Psoas muscle (tissue), 8 donors: ENCODE data around the gene FGF3. TPM values are rescaled to one million over a fixed set of nuclear protein-coding genes. Genes with fewer than 3 reads are reported as not detected.

Experiments
- ATAC-seq, 4 donors: fragments of 200-7000 bp; cut with Tn5 transposase; one replicate each; pipeline ENCODE4 v1.9.1; 2020; ENCODE audit warnings: moderate library complexity in 3 of 4, mild to moderate bottlenecking in 2 of 4
- DNase-seq, 2 donors: peaks; one replicate each; pipeline ENCODE4 v3.0.0-alpha.2; 2020
- H3K27ac ChIP-seq: fragments of 200-600 bp; one replicate; pipeline ENCODE4 v1.8.0; 2022
- H3K27me3 ChIP-seq, 3 donors: fragments of 200-600 bp in 1 of 3; one replicate each; pipeline versions ENCODE4 v1.6.1 to v1.8.0; 2013 to 2022; ENCODE audit warnings: low read length in 2 of 3, mild to moderate bottlenecking in 2 of 3, moderate library complexity in 1 of 3; ENCODE audit not compliant: insufficient read depth in 3 of 3
- H3K36me3 ChIP-seq, 2 donors: fragments of 200-600 bp in 1 of 2; one replicate each; pipeline versions ENCODE4 v1.6.1 to v1.8.0; 2013 to 2022; ENCODE audit warnings: low read depth in 1 of 2, mild to moderate bottlenecking in 1 of 2, moderate library complexity in 1 of 2; ENCODE audit not compliant: insufficient read depth in 1 of 2
- H3K4me1 ChIP-seq: fragments of 200-600 bp; one replicate; pipeline ENCODE4 v1.8.0; 2022
- H3K4me3 ChIP-seq: fragments of 200-600 bp; one replicate; pipeline ENCODE4 v1.8.0; 2022; ENCODE audit warnings: mild to moderate bottlenecking
- H3K9me3 ChIP-seq: fragments of 200-600 bp; one replicate; pipeline ENCODE4 v1.8.0; 2022
- CTCF ChIP-seq: fragments of 200-600 bp; IDR thresholded peaks from one replicate; pipeline ENCODE4 v1.8.0; 2022; ENCODE audit warnings: antibody characterized with exemption
- WGBS, 3 donors: extraction: QIAGEN DNeasy Blood & Tissue Kit; methylation state at CpG; one replicate each; pipeline versions ENCODE4 v1.1.6 to v1.1.7; 2013; 5-methylcytosine and 5-hydroxymethylcytosine counted together
- intact Hi-C, 2 donors: fragments of 100-400 bp; cut with DNase I; formaldehyde crosslinking; loops; one replicate each; pipeline versions ENCODE4 v1.11.0 to v1.14.2; 2022
- long read RNA-seq, 2 donors: library from polyadenylated mRNA; unstranded; transcript quantifications; one replicate each; pipeline ENCODE4 v2.0.0, GENCODE V29; 2021
- polyA plus RNA-seq, 3 donors: library from polyadenylated mRNA; stranded (reverse); fragments of 200-250 nt; gene quantifications; one replicate each; pipeline ENCODE4 v1.2.3, GENCODE V29; 2013
- total RNA-seq, 4 donors: library from RNA; stranded (reverse); fragmentation: NEBNext Ultra II Directional in 2 of 4; extraction: Animal tissue kit (Norgen Biotek cat#: 25700) in 2 of 4; gene quantifications; one replicate each; pipeline versions ENCODE4 v1.2.1 to v1.2.4, GENCODE V29; 2021 to 2023
- donor health status: healthy with polysubstance abuse.
- donor health status: DM: no; HTN: no; CAD: no; lungs with moderate emphysema.
- donor health status: Bipolar disorder and iron deficiency.
- donor health status: healthy.
- donor health status: DM: yes; HTN: yes; CAD: no.
- donor health status: DM: no; HTN: no; CAD: no.
- donor health status: DM: no; HTN: no; CAD: no.
- donor health status: DM: yes; HTN: yes; CAD: no.

Gene FGF3
- total RNA-seq (not detected), polyA plus RNA-seq (not detected)
- long read RNA-seq, donor 1, result 0 reads
- long read RNA-seq, donor 2, result 0 reads

- no peak within 1 kb of the TSS for H3K27ac ChIP-seq
- H3K4me1 ChIP-seq, result no peaks in the 10 kb centered on the region
- H3K27me3 ChIP-seq, result peaks cover 6 to 77% (median 34%) of the 10 kb centered on the region in 3 donors
- DNase-seq (no peak), ATAC-seq (no peak)
- 1 to 2% (median 2%) methylated on average over 57 to 105 of the region's 105 CpGs for WGBS, 3 donors
- TF ChIP-seq CTCF, result no peak
- no peak within 1 kb of the TSS for H3K4me3 ChIP-seq
- H3K9me3 ChIP-seq, result no peaks in the 10 kb centered on the region
- intact Hi-C loops, result no loop called here
- no peaks in the 10 kb centered on the region for H3K36me3 ChIP-seq
Measured at GRCh38 chr11:69818603-69819441, at the start of gene FGF3. Gene FGF3, minus strand, starts transcription at chr11:69819416. Its CDS starts 483 bp downstream, at chr11:69818933.

GRCh38 chr11:69868871-69869270 lies 49.7 kb upstream of the FGF3 start:
- Histone ChIP-seq H3K4me3 (no peak overlapping the region), H3K9me3 (no peaks in the 10 kb centered on the region), H3K36me3 (no peaks in the 10 kb centered on the region), H3K4me1 (no peaks in the 10 kb centered on the region), H3K27me3 (peaks cover 0 to 42% (median 9%) of the 10 kb centered on the region in 3 donors), H3K27ac (no peak overlapping the region)
- intact Hi-C loops, result no loop called here
- DNase-seq (no peak), ATAC-seq (no peak)
- WGBS, 3 donors, result 68 to 77% (median 71%) methylated on average over 8 of the region's 8 CpGs
- no peak for TF ChIP-seq CTCF

- ATAC-seq, result no peak
- Histone ChIP-seq H3K27me3 (peaks cover 0 to 42% (median 9%) of the 10 kb centered on the region in 3 donors), H3K36me3 (no peaks in the 10 kb centered on the region), H3K27ac (no peak overlapping the region), H3K9me3 (no peaks in the 10 kb centered on the region), H3K4me3 (no peak overlapping the region), H3K4me1 (no peaks in the 10 kb centered on the region)
- no peak for TF ChIP-seq CTCF
- WGBS, 3 donors, result 14 to 24% (median 19%) methylated on average over 37 to 41 of the region's 41 CpGs
- DNase-seq, result no peak
- intact Hi-C loops, result no loop called here
Measured at GRCh38 chr11:69868006-69868810, 49.0 kb upstream of the FGF3 start.

- Histone ChIP-seq H3K27me3 (peaks cover 0 to 42% (median 9%) of the 10 kb centered on the region in 3 donors), H3K9me3 (no peaks in the 10 kb centered on the region), H3K27ac (no peak overlapping the region), H3K36me3 (no peaks in the 10 kb centered on the region), H3K4me1 (no peaks in the 10 kb centered on the region), H3K4me3 (no peak overlapping the region)
- intact Hi-C loops, result no loop called here
- DNase-seq (peak; percentile 40 to 66), ATAC-seq (peak in 3 of 4 donors; percentile 62 to 66 (median 63))
- no peak for TF ChIP-seq CTCF
- WGBS, 3 donors, result 53 to 65% (median 57%) methylated on average over 30 of the region's 30 CpGs
Measured at GRCh38 chr11:69867076-69868005, 48.1 kb upstream of the FGF3 start.
